Panc1 (cell line): ENCODE measurements around the gene OVAAL.

Experiments used
- POLR2AphosphoS5 ChIP-seq: IDR thresholded peaks from 2 replicates; pipeline ENCODE4 v1.6.1; 2012; ENCODE audit warnings: mild to moderate bottlenecking, low read depth, low read length, moderate library complexity
- REST ChIP-seq, 2 experiments: IDR thresholded peaks; 2 replicates each; pipeline ENCODE4 v1.6.1; 2011 to 2012; ENCODE audit warnings: low read depth in 2 of 2, control low read depth in 1 of 2, low read length in 1 of 2, mild to moderate bottlenecking in 1 of 2, moderate library complexity in 1 of 2; ENCODE audit not compliant: insufficient read depth in 1 of 2

DNA sequence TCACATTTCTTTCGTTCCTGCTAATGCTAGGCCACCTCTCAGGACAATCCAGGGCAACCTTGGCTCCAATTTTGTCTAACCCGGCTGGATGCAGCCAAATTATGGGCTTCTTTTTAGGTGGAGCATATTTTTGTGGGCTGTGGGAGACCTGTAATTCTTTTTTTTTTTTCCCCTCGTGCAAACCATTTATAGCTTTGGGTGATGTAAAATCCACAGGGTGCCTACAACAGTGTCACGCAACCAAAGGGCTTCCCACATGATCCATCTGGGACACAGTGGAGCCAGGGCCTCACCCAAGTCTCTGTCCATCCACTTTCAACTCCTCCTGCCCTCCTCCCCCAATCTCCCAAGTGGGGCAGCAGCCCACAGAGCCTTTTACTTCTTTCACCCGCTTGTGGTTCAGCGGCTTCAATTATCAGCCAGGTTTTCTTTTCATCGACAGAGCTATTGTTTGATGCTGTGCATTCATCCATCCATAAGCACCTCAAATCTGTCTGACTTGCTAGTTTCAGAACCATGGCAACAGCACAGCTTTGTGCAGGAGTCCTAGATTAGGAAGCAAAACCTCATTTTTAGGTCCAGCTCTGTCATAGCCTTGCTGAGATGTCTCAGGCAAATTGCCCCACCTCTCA is 10.0 kb upstream of the OVAAL start:
- no peak for TF ChIP-seq REST (IDR thresholded peaks at IDR 0.05; ENCODE audit: insufficient read depth in 1 of 2, low read depth in 2 of 2, low read length in 1 of 2)
- TF ChIP-seq POLR2AphosphoS5: no peak
